COLO829 (cell line): ENCODE results near the gene CD37.
"Not testable (repeated sequence)": the region's sequence is repeated elsewhere in the genome, so short reads cannot be mapped to it uniquely, and the experiment has no call there.

Experiments
- DNase-seq: peaks from one replicate; pipeline ENCODE4 v3.0.0; 2012; ENCODE audit warnings: low spot score

The CD37 gene

GRCh38 chr19:49347191-49347590 is 12.0 kb downstream of the CD37 start:
- DNase-seq, result no peak

- peak; percentile 66 for DNase-seq
Measured at GRCh38 chr19:49347835-49348234, 12.6 kb downstream of the CD37 start.

GRCh38 chr19:49348305-49349189 is 13.3 kb downstream of the CD37 start:
- no peak for DNase-seq

GRCh38 chr19:49349567-49349966 is 14.4 kb downstream of the CD37 start:
- DNase-seq, result no peak

GRCh38 chr19:49355909-49356353 is 20.7 kb downstream of the CD37 start:
- DNase-seq, result no peak

GRCh38 chr19:49356382-49356781 is 21.2 kb downstream of the CD37 start:
- no peak for DNase-seq

GRCh38 chr19:49357186-49357585 is 22.0 kb downstream of the CD37 start:
- no peak for DNase-seq

GRCh38 chr19:49359851-49360820 is 24.9 kb downstream of the CD37 start:
- DNase-seq, result no peak

GRCh38 chr19:49361438-49362047 is 26.3 kb downstream of the CD37 start:
- DNase-seq, result peak; percentile 84

- DNase-seq, result peak; percentile 51
Measured at GRCh38 chr19:49362048-49362928, 27.1 kb downstream of the CD37 start, which contains the start of gene TEAD2. TSS of gene TEAD2 (minus strand) at chr19:49362416. CDS start at chr19:49360075, 2,341 bp downstream.

- DNase-seq, result peak; percentile 49
Measured at GRCh38 chr19:49362929-49363267, 27.7 kb downstream of the CD37 start.

- peak; percentile 100 for DNase-seq
Measured at GRCh38 chr19:49363268-49364082, 28.3 kb downstream of the CD37 start, which contains the start of gene DKKL1. TSS of gene DKKL1 (plus strand) at chr19:49363877. CDS start at chr19:49363999, 122 bp downstream.

GRCh38 chr19:49364083-49364737 is 29.0 kb downstream of the CD37 start:
- DNase-seq, result no peak

GRCh38 chr19:49366110-49366509 is 30.9 kb downstream of the CD37 start:
- DNase-seq, result no peak

GRCh38 chr19:49368711-49369358 is 33.6 kb downstream of the CD37 start:
- no peak for DNase-seq

GRCh38 chr19:49371184-49371583 is 36.0 kb downstream of the CD37 start:
- no peak for DNase-seq

GRCh38 chr19:49373174-49373573 is 38.0 kb downstream of the CD37 start:
- DNase-seq, result not testable (repeated sequence)

GRCh38 chr19:49374665-49375434 is 39.6 kb downstream of the CD37 start:
- no peak for DNase-seq
